ENCODE results near the gene PLEKHH3. TPM values are rescaled to one million over a fixed set of nuclear protein-coding genes. Genes with fewer than 3 reads are reported as not detected.

The PLEKHH3 gene
- total RNA-seq, 4 donors from 2014 or later, result 32.4 to 57.7 (median 46.1) TPM

- no peaks in the 10 kb centered on the region for H3K9me3 ChIP-seq
- H3K4me1 ChIP-seq, result peaks cover 4 to 75% (median 52%) of the 10 kb centered on the region in 4 donors
- TF ChIP-seq EP300 (IDR thresholded peaks at IDR 0.05), result no peak
- TF ChIP-seq CTCF (IDR thresholded peaks at IDR 0.05), result no peak
- no peak for TF ChIP-seq POLR2A (IDR thresholded peaks at IDR 0.05)
- H3K27ac ChIP-seq, result peak overlapping the region; percentile 83 to 97 (median 94)
- peak in 1 of 2 donors; percentile 54 for DNase-seq (ENCODE audit: low spot score in 2 of 2)
- peak overlapping the region; percentile 46 to 98 (median 56) for H3K4me3 ChIP-seq
- peaks cover 0 to 7% (median 0%) of the 10 kb centered on the region in 3 donors for H3K36me3 ChIP-seq
- WGBS, 2 donors, result 37 to 43% methylated on average over 18 to 20 of the region's 20 CpGs
- H3K27me3 ChIP-seq, result no peaks in the 10 kb centered on the region
Measured at GRCh38 chr17:42680331-42680808, 3.6 kb upstream of the PLEKHH3 start.

GRCh38 chr17:42679492-42680330, 2.9 kb upstream of the PLEKHH3 start:
- Histone ChIP-seq H3K4me3 (peak overlapping the region; percentile 46 to 98 (median 56)), H3K4me1 (peaks cover 4 to 81% (median 56%) of the 10 kb centered on the region in 4 donors), H3K36me3 (peaks cover 0 to under 1% (median 0%) of the 10 kb centered on the region in 3 donors), H3K9me3 (no peaks in the 10 kb centered on the region), H3K27me3 (no peaks in the 10 kb centered on the region), H3K27ac (peak overlapping the region; percentile 83 to 97 (median 94))
- DNase-seq (ENCODE audit: low spot score in 2 of 2), result no peak
- 0 to 7% methylated on average over 17 to 30 of the region's 78 CpGs for WGBS, 2 donors
- peak in 1 of 2 donors; percentile 66 for TF ChIP-seq EP300 (IDR thresholded peaks at IDR 0.05)
- peak; percentile 86 to 99 (median 91) for TF ChIP-seq CTCF (IDR thresholded peaks at IDR 0.05)
- TF ChIP-seq POLR2A (IDR thresholded peaks at IDR 0.05), result peak in 1 of 2 donors; percentile 28

- Histone ChIP-seq H3K36me3 (no peaks in the 10 kb centered on the region), H3K27ac (peak overlapping the region; percentile 83 to 97 (median 94)), H3K27me3 (no peaks in the 10 kb centered on the region), H3K4me3 (peak overlapping the region; percentile 46 to 98 (median 56)), H3K4me1 (peaks cover 4 to 86% (median 63%) of the 10 kb centered on the region in 4 donors), H3K9me3 (no peaks in the 10 kb centered on the region)
- 3 to 8% methylated on average over 9 to 17 of the region's 18 CpGs for WGBS, 2 donors
- DNase-seq (ENCODE audit: low spot score in 2 of 2), result peak in 1 of 2 donors; percentile 52
- TF ChIP-seq CTCF (IDR thresholded peaks at IDR 0.05) (no peak), EP300 (IDR thresholded peaks at IDR 0.05) (no peak), POLR2A (IDR thresholded peaks at IDR 0.05) (no peak)
Measured at GRCh38 chr17:42678951-42679491, 2.2 kb upstream of the PLEKHH3 start.

- peaks cover 4 to 86% (median 66%) of the 10 kb centered on the region in 4 donors for H3K4me1 ChIP-seq
- H3K27ac ChIP-seq, result peak overlapping the region; percentile 83 to 97 (median 94)
- H3K4me3 ChIP-seq, result peak overlapping the region; percentile 46 to 98 (median 56)
- H3K9me3 ChIP-seq, result no peaks in the 10 kb centered on the region
- DNase-seq (ENCODE audit: low spot score in 2 of 2), result peak; percentile 76 to 87
- 0 to 1% methylated on average over 24 to 36 of the region's 53 CpGs for WGBS, 2 donors
- peaks cover 0 to 7% (median 0%) of the 10 kb centered on the region in 3 donors for H3K36me3 ChIP-seq
- peak in 1 of 2 donors; percentile 73 for TF ChIP-seq EP300 (IDR thresholded peaks at IDR 0.05)
- TF ChIP-seq POLR2A (IDR thresholded peaks at IDR 0.05), result peak in 1 of 2 donors; percentile 53
- peak in 1 of 5 experiments; percentile 38 for TF ChIP-seq CTCF (IDR thresholded peaks at IDR 0.05)
- no peaks in the 10 kb centered on the region for H3K27me3 ChIP-seq
Measured at GRCh38 chr17:42677921-42678781, 1.4 kb upstream of the PLEKHH3 start.

Data from tibial nerve (tissue), 4 donors.